Measurements from ENCODE around the gene B4GALT1. TPM values are rescaled to one million over a fixed set of nuclear protein-coding genes. Genes with fewer than 3 reads are reported as not detected.

B4GALT1 gene
- total RNA-seq, 2 donors from 2014 or later = 72.2 to 91.9 TPM

GRCh38 chr9:33153001-33153400 is 14.1 kb downstream of the B4GALT1 start:
- ATAC-seq (replicated peaks in 1 of 2) = no peak
- Mint-ChIP-seq H3K4me3 (peak overlapping the region in 1 of 2 donors; percentile 88), H3K36me3 (ENCODE audit: insufficient read depth in 2 of 2) (peaks cover 0 to 6% of the 10 kb centered on the region in 2 donors), H3K9me3 (peaks cover 0 to 2% of the 10 kb centered on the region in 2 donors), H3K27me3 (ENCODE audit: low read depth) (no peaks in the 10 kb centered on the region), H3K4me1 (ENCODE audit: low read depth) (peaks cover 80% of the 10 kb centered on the region), H3K27ac (peak overlapping the region; percentile 95)
- no peak for DNase-seq

- peaks cover 0 to 6% of the 10 kb centered on the region in 2 donors for H3K36me3 Mint-ChIP-seq (ENCODE audit: insufficient read depth in 2 of 2)
- peak overlapping the region; percentile 79 for H3K27ac Mint-ChIP-seq
- no peak for ATAC-seq (replicated peaks in 1 of 2)
- peaks cover 79% of the 10 kb centered on the region for H3K4me1 Mint-ChIP-seq (ENCODE audit: low read depth)
- DNase-seq = no peak
- peaks cover 0 to 2% of the 10 kb centered on the region in 2 donors for H3K9me3 Mint-ChIP-seq
- peak overlapping the region in 1 of 2 donors; percentile 29 for H3K4me3 Mint-ChIP-seq
- no peaks in the 10 kb centered on the region for H3K27me3 Mint-ChIP-seq (ENCODE audit: low read depth)
Measured at GRCh38 chr9:33151601-33152000, 15.5 kb downstream of the B4GALT1 start.

- H3K27me3 Mint-ChIP-seq (ENCODE audit: low read depth) = no peaks in the 10 kb centered on the region
- peaks cover 0 to 2% of the 10 kb centered on the region in 2 donors for H3K9me3 Mint-ChIP-seq
- no peak overlapping the region for H3K27ac Mint-ChIP-seq
- DNase-seq (no peak), ATAC-seq (replicated peaks in 1 of 2) (no peak)
- H3K36me3 Mint-ChIP-seq (ENCODE audit: insufficient read depth in 2 of 2) = peaks cover 0 to 6% of the 10 kb centered on the region in 2 donors
- peaks cover 76% of the 10 kb centered on the region for H3K4me1 Mint-ChIP-seq (ENCODE audit: low read depth)
- H3K4me3 Mint-ChIP-seq = no peak overlapping the region
Measured at GRCh38 chr9:33151007-33151557, 16.1 kb downstream of the B4GALT1 start.

- no peak overlapping the region for H3K4me3 Mint-ChIP-seq
- H3K4me1 Mint-ChIP-seq (ENCODE audit: low read depth) = peaks cover 72% of the 10 kb centered on the region
- H3K36me3 Mint-ChIP-seq (ENCODE audit: insufficient read depth in 2 of 2) = peaks cover 0 to 3% of the 10 kb centered on the region in 2 donors
- H3K9me3 Mint-ChIP-seq = no peaks in the 10 kb centered on the region
- DNase-seq = no peak
- no peak for ATAC-seq (replicated peaks in 1 of 2)
- H3K27me3 Mint-ChIP-seq (ENCODE audit: low read depth) = no peaks in the 10 kb centered on the region
- H3K27ac Mint-ChIP-seq = peak overlapping the region; percentile 70
Measured at GRCh38 chr9:33148367-33149014, 18.6 kb downstream of the B4GALT1 start.

GRCh38 chr9:33147416-33148169 is 19.5 kb downstream of the B4GALT1 start:
- H3K4me1 Mint-ChIP-seq (ENCODE audit: low read depth) = peaks cover 71% of the 10 kb centered on the region
- no peaks in the 10 kb centered on the region for H3K27me3 Mint-ChIP-seq (ENCODE audit: low read depth)
- DNase-seq (no peak), ATAC-seq (replicated peaks in 1 of 2) (no peak)
- no peaks in the 10 kb centered on the region for H3K36me3 Mint-ChIP-seq (ENCODE audit: insufficient read depth in 2 of 2)
- H3K4me3 Mint-ChIP-seq = no peak overlapping the region
- no peak overlapping the region for H3K27ac Mint-ChIP-seq
- H3K9me3 Mint-ChIP-seq = no peaks in the 10 kb centered on the region

GRCh38 chr9:33146298-33146697 is 20.8 kb downstream of the B4GALT1 start:
- no peak for DNase-seq
- Mint-ChIP-seq H3K4me1 (ENCODE audit: low read depth) (peaks cover 71% of the 10 kb centered on the region), H3K27me3 (ENCODE audit: low read depth) (no peaks in the 10 kb centered on the region), H3K27ac (no peak overlapping the region), H3K4me3 (no peak overlapping the region), H3K9me3 (no peaks in the 10 kb centered on the region), H3K36me3 (ENCODE audit: insufficient read depth in 2 of 2) (no peaks in the 10 kb centered on the region)
- no peak for ATAC-seq (replicated peaks in 1 of 2)

GRCh38 chr9:33144551-33144950 is 22.6 kb downstream of the B4GALT1 start:
- H3K36me3 Mint-ChIP-seq (ENCODE audit: insufficient read depth in 2 of 2) = peaks cover 0 to 3% of the 10 kb centered on the region in 2 donors
- ATAC-seq (replicated peaks in 1 of 2) (no peak), DNase-seq (no peak)
- H3K4me3 Mint-ChIP-seq = peak overlapping the region; percentile 17 to 70
- H3K27me3 Mint-ChIP-seq (ENCODE audit: low read depth) = no peaks in the 10 kb centered on the region
- H3K27ac Mint-ChIP-seq = peak overlapping the region; percentile 93
- H3K4me1 Mint-ChIP-seq (ENCODE audit: low read depth) = peaks cover 79% of the 10 kb centered on the region
- no peaks in the 10 kb centered on the region for H3K9me3 Mint-ChIP-seq

- ATAC-seq (replicated peaks in 1 of 2) (peak; percentile 53 to 64), DNase-seq (no peak)
- H3K4me1 Mint-ChIP-seq (ENCODE audit: low read depth) = peaks cover 87% of the 10 kb centered on the region
- H3K27me3 Mint-ChIP-seq (ENCODE audit: low read depth) = no peaks in the 10 kb centered on the region
- H3K27ac Mint-ChIP-seq = peak overlapping the region; percentile 25
- peak overlapping the region; percentile 37 to 43 for H3K4me3 Mint-ChIP-seq
- no peaks in the 10 kb centered on the region for H3K9me3 Mint-ChIP-seq
- peaks cover 0 to 3% of the 10 kb centered on the region in 2 donors for H3K36me3 Mint-ChIP-seq (ENCODE audit: insufficient read depth in 2 of 2)
Measured at GRCh38 chr9:33143241-33143661, 23.9 kb downstream of the B4GALT1 start.

- peak overlapping the region; percentile 93 for H3K27ac Mint-ChIP-seq
- peaks cover 0 to 3% of the 10 kb centered on the region in 2 donors for H3K36me3 Mint-ChIP-seq (ENCODE audit: insufficient read depth in 2 of 2)
- DNase-seq = no peak
- H3K9me3 Mint-ChIP-seq = no peaks in the 10 kb centered on the region
- H3K4me3 Mint-ChIP-seq = peak overlapping the region; percentile 37 to 83
- no peak for ATAC-seq (replicated peaks in 1 of 2)
- peaks cover 88% of the 10 kb centered on the region for H3K4me1 Mint-ChIP-seq (ENCODE audit: low read depth)
- no peaks in the 10 kb centered on the region for H3K27me3 Mint-ChIP-seq (ENCODE audit: low read depth)
Measured at GRCh38 chr9:33142535-33142934, 24.6 kb downstream of the B4GALT1 start.

- peak; percentile 72 to 74 for ATAC-seq (replicated peaks in 1 of 2)
- Mint-ChIP-seq H3K36me3 (ENCODE audit: insufficient read depth in 2 of 2) (peaks cover 2 to 3% of the 10 kb centered on the region in 2 donors), H3K9me3 (no peaks in the 10 kb centered on the region), H3K27me3 (ENCODE audit: low read depth) (no peaks in the 10 kb centered on the region), H3K27ac (peak overlapping the region; percentile 93), H3K4me1 (ENCODE audit: low read depth) (peaks cover 98% of the 10 kb centered on the region), H3K4me3 (peak overlapping the region; percentile 62 to 84)
- DNase-seq = no peak
Measured at GRCh38 chr9:33140401-33141360, 26.5 kb downstream of the B4GALT1 start.

- Mint-ChIP-seq H3K27me3 (ENCODE audit: low read depth) (no peaks in the 10 kb centered on the region), H3K9me3 (no peaks in the 10 kb centered on the region), H3K4me1 (ENCODE audit: low read depth) (peaks cover 90% of the 10 kb centered on the region), H3K27ac (no peak overlapping the region), H3K4me3 (peak overlapping the region; percentile 20 to 39), H3K36me3 (ENCODE audit: insufficient read depth in 2 of 2) (peaks cover 2 to 3% of the 10 kb centered on the region in 2 donors)
- DNase-seq = no peak
- no peak for ATAC-seq (replicated peaks in 1 of 2)
Measured at GRCh38 chr9:33139421-33140228, 27.5 kb downstream of the B4GALT1 start.

GRCh38 chr9:33138768-33139167 is 28.4 kb downstream of the B4GALT1 start:
- ATAC-seq (replicated peaks in 1 of 2) (no peak), DNase-seq (no peak)
- peaks cover 2 to 4% of the 10 kb centered on the region in 2 donors for H3K36me3 Mint-ChIP-seq (ENCODE audit: insufficient read depth in 2 of 2)
- no peaks in the 10 kb centered on the region for H3K27me3 Mint-ChIP-seq (ENCODE audit: low read depth)
- peaks cover 82% of the 10 kb centered on the region for H3K4me1 Mint-ChIP-seq (ENCODE audit: low read depth)
- no peaks in the 10 kb centered on the region for H3K9me3 Mint-ChIP-seq
- H3K27ac Mint-ChIP-seq = peak overlapping the region; percentile 47
- peak overlapping the region; percentile 3 to 11 for H3K4me3 Mint-ChIP-seq

Measured in activated T-cell treated with anti-CD3 and anti-CD28 coated beads, Interleukin-2, amount 50 U/mL, for 72 hours (primary cell).